GM23248 (cell line): Measurements from ENCODE around the gene NUTF2. TPM values are rescaled to one million over a fixed set of nuclear protein-coding genes. Genes with fewer than 3 reads are reported as not detected.
"Not testable (repeated sequence)": the region's sequence is repeated elsewhere in the genome, so short reads cannot be mapped to it uniquely, and the experiment has no call there.

ENCODE experiments used
- DNase-seq: peaks from one replicate; pipeline ENCODE4 v3.0.0-alpha.2; 2015
- H2AFZ ChIP-seq: fragments of 200-600 bp; sonication (generic); 2 replicates; pipeline ENCODE4 v1.6.1; 2016; ENCODE audit warnings: antibody characterized with exemption
- H3F3A ChIP-seq: fragments of 200-600 bp; sonication (generic); 2 replicates; pipeline ENCODE4 v1.6.1; 2016; ENCODE audit warnings: mild to moderate bottlenecking, antibody characterized with exemption, mixed run types; ENCODE audit not compliant: insufficient read depth
- H3K27ac ChIP-seq: fragments of 200-600 bp; sonication (generic); 2 replicates; pipeline ENCODE4 v1.5.1; 2016; ENCODE audit warnings: mild to moderate bottlenecking
- H3K27me3 ChIP-seq: fragments of 200-600 bp; sonication (generic); replicated peaks from 2 replicates; pipeline ENCODE4 v1.6.1; 2016; ENCODE audit warnings: mild to moderate bottlenecking; ENCODE audit not compliant: insufficient read depth
- H3K36me3 ChIP-seq: fragments of 200-600 bp; sonication (generic); 2 replicates; pipeline ENCODE4 v1.6.1; 2016; ENCODE audit warnings: low read depth, mild to moderate bottlenecking
- H3K4me1 ChIP-seq: fragments of 200-600 bp; sonication (generic); 2 replicates; pipeline ENCODE4 v1.6.1; 2016; ENCODE audit warnings: mild to moderate bottlenecking; ENCODE audit not compliant: insufficient read depth
- H3K4me2 ChIP-seq: fragments of 200-600 bp; sonication (generic); one replicate; pipeline ENCODE4 v1.6.1; 2016; ENCODE audit warnings: mild to moderate bottlenecking; ENCODE audit not compliant: unreplicated experiment
- H3K4me3 ChIP-seq: fragments of 200-600 bp; sonication (generic); 2 replicates; pipeline ENCODE4 v1.5.1; 2016; ENCODE audit warnings: mild to moderate bottlenecking
- H3K79me2 ChIP-seq: fragments of 200-600 bp; sonication (generic); 2 replicates; pipeline ENCODE4 v1.6.1; 2016; ENCODE audit warnings: mild to moderate bottlenecking; ENCODE audit not compliant: insufficient read depth
- H3K9ac ChIP-seq: fragments of 200-600 bp; sonication (generic); 2 replicates; pipeline ENCODE4 v1.6.1; 2016; ENCODE audit warnings: mild to moderate bottlenecking
- H3K9me2 ChIP-seq: fragments of 200-600 bp; sonication (generic); 2 replicates; pipeline ENCODE4 v1.6.1; 2016; ENCODE audit warnings: mixed run types, mild to moderate bottlenecking, moderate library complexity; ENCODE audit not compliant: insufficient read depth
- H3K9me3 ChIP-seq: fragments of 200-600 bp; sonication (generic); one replicate; pipeline ENCODE4 v1.6.1; 2017; ENCODE audit warnings: low read depth
- H4K20me1 ChIP-seq: fragments of 200-600 bp; sonication (generic); 2 replicates; pipeline ENCODE4 v1.6.0; 2016; ENCODE audit not compliant: insufficient read depth
- EZH2 ChIP-seq: fragments of 200-600 bp; sonication (generic); IDR thresholded peaks from 2 replicates; pipeline ENCODE4 v1.6.1; 2018; ENCODE audit warnings: antibody characterized with exemption, mild to moderate bottlenecking; ENCODE audit not compliant: insufficient read depth, poor library complexity, severe bottlenecking
- EZH2phosphoT487 ChIP-seq: fragments of 200-600 bp; sonication (generic); IDR thresholded peaks from 2 replicates; pipeline ENCODE4 v1.6.1; 2018; ENCODE audit warnings: antibody characterized with exemption, moderate library complexity, mild to moderate bottlenecking, low read depth; ENCODE audit not compliant: insufficient read depth
- WGBS, 2 experiments: methylation state at CpG; one replicate each; pipeline ENCODE4 v1.1.6; 2015 to 2017; ENCODE audit warnings: low lambda C conversion rate in 2 of 2, low coverage in 1 of 2; ENCODE audit errors: missing lambda C conversion rate in 2 of 2; 5-methylcytosine and 5-hydroxymethylcytosine counted together
- in situ Hi-C: fragments of 300-500 bp; cut with MboI; formaldehyde crosslinking; loops from 2 replicates; pipeline ENCODE4 v1.15.0; 2020
- polyA plus RNA-seq: library from polyadenylated mRNA; unstranded; fragments of >200 nt; fragmentation: Nextera tagmentation; extraction: Ambion mirVana; gene quantifications from 2 replicates; pipeline ENCODE4 v1.2.1, GENCODE V29; 2016
- total RNA-seq: library from RNA; depleted of rRNA; stranded (reverse); fragments of >200 nt; shearing (Covaris generic); gene quantifications from 2 replicates; pipeline ENCODE4 v1.2.3, GENCODE V29; 2014

NUTF2 gene
- total and polyA plus RNA-seq, 2 experiments from 2014 or later, result 119 to 280 TPM

DNA sequence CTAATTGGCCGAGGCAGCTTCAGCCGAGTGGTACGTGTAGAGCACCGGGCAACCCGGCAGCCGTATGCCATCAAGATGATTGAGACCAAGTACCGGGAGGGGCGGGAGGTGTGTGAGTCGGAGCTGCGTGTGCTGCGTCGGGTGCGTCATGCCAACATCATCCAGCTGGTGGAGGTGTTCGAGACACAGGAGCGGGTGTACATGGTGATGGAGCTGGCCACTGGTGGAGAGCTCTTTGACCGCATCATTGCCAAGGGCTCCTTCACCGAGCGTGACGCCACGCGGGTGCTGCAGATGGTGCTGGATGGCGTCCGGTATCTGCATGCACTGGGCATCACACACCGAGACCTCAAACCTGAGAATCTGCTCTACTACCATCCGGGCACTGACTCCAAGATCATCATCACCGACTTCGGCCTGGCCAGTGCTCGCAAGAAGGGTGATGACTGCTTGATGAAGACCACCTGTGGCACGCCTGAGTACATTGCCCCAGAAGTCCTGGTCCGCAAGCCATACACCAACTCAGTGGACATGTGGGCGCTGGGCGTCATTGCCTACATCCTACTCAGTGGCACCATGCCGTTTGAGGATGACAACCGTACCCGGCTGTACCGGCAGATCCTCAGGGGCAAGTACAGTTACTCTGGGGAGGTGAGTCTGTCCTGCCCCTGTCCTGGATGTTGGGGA is 62.5 kb downstream of the NUTF2 start:
- Histone ChIP-seq H3K27me3 (no peaks in the 10 kb centered on the region), H3K9me3 (no peaks in the 10 kb centered on the region), H3K79me2 (peaks cover 44% of the 10 kb centered on the region), H3K4me1 (no peaks in the 10 kb centered on the region), H3K4me2 (no peak overlapping the region), H3K27ac (no peak overlapping the region), H2AFZ (no peak overlapping the region), H3K4me3 (no peak overlapping the region), H3K9ac (no peak overlapping the region), H3K9me2 (no peaks in the 10 kb centered on the region), H4K20me1 (no peaks in the 10 kb centered on the region), H3K36me3 (no peaks in the 10 kb centered on the region; the same call in 1 of the 2 replicates), H3F3A (no peaks in the 10 kb centered on the region)
- no peak for TF ChIP-seq EZH2phosphoT487
- TF ChIP-seq EZH2, result no peak
- in situ Hi-C loops, result no loop called here
- no peak for DNase-seq
- WGBS, 2 experiments, result 96% methylated on average over 36 of the region's 36 CpGs

DNA sequence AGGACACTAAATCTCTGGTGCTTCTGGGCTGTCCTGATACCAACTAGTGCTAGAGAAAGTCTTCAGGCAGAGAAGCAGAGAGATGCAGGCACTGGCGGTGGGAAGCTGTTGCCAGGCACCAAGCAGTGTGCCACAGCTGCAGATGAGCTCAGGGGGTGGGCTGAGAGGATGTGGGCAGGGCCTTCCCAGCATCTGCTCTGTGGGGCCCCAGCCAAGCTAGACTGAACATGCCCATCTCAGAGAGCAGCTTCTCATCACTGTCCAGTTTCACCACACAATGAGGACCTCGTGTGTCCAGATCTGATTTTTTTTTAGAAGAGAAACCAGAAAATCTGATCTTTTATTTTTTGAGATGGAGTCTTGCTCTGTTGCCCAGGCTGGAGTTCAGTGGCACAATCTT is 63.4 kb downstream of the NUTF2 start:
- Histone ChIP-seq H3K79me2 (peaks cover 48% of the 10 kb centered on the region), H2AFZ (no peak overlapping the region), H3K27me3 (no peaks in the 10 kb centered on the region), H3K9me2 (no peaks in the 10 kb centered on the region), H3K27ac (no peak overlapping the region), H4K20me1 (no peaks in the 10 kb centered on the region), H3K9me3 (no peaks in the 10 kb centered on the region), H3K36me3 (no peaks in the 10 kb centered on the region; the same call in 1 of the 2 replicates), H3K4me2 (no peak overlapping the region), H3K4me1 (no peaks in the 10 kb centered on the region), H3F3A (no peaks in the 10 kb centered on the region), H3K4me3 (no peak overlapping the region), H3K9ac (no peak overlapping the region)
- TF ChIP-seq EZH2, result no peak
- TF ChIP-seq EZH2phosphoT487, result no peak
- DNase-seq, result peak; percentile 61
- in situ Hi-C loops, result no loop called here
- 25 to 27% methylated on average over 2 of the region's 2 CpGs for WGBS, 2 experiments

DNA sequence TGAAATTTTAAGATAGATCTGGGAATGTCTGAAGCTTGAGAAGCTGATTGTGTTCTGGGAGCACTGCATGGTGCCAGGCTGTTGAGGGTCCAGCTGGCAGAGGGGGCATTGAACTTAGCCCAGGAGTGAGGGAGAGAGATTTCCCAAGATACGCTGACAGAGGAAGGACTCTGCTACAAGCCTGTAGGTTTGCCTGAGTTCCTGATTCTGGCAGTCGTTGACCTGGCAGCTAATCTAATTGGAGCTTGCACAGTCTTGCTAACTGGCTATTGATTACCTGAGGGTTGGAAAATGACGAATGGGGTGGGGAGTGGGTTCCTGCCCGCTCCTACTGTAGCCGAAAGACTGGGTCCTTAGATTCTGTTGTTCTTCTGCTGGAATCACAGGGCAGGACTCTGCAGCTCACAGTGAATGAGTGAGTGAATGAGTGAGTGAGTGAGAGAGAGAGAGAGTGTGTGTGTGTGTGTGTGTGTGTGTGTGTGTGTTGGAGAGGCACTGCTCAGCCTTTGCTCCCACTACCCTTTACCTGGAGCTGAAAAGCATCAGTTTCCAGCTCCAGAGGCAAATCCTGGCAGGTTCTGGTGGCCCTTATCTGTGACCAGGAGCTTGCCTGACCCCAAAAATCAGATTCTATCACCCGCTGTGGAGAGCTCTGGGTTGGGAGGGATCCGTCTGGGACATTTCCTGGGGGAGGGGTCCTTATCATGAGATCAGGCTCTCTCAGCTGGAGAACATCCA is 68.2 kb downstream of the NUTF2 start:
- peaks cover 15% of the 10 kb centered on the region for H3K4me1 ChIP-seq
- peaks cover 69% of the 10 kb centered on the region for H3K79me2 ChIP-seq
- no peaks in the 10 kb centered on the region for H3K27me3 ChIP-seq
- in situ Hi-C loops, result no loop called here
- WGBS, 2 experiments, result 78 to 80% methylated on average over 7 of the region's 7 CpGs
- H3K9me2 ChIP-seq, result no peaks in the 10 kb centered on the region
- no peak overlapping the region for H3K4me2 ChIP-seq
- H3F3A ChIP-seq, result peaks cover 29% of the 10 kb centered on the region
- no peak overlapping the region for H3K4me3 ChIP-seq
- no peaks in the 10 kb centered on the region for H3K36me3 ChIP-seq
- DNase-seq, result no peak
- TF ChIP-seq EZH2phosphoT487 (no peak), EZH2 (no peak)
- H2AFZ ChIP-seq, result no peak overlapping the region
- no peaks in the 10 kb centered on the region for H3K9me3 ChIP-seq
- peaks cover 12% of the 10 kb centered on the region; the same call in 1 of the 2 replicates for H4K20me1 ChIP-seq
- H3K27ac ChIP-seq, result no peak overlapping the region
- no peak overlapping the region for H3K9ac ChIP-seq

DNA sequence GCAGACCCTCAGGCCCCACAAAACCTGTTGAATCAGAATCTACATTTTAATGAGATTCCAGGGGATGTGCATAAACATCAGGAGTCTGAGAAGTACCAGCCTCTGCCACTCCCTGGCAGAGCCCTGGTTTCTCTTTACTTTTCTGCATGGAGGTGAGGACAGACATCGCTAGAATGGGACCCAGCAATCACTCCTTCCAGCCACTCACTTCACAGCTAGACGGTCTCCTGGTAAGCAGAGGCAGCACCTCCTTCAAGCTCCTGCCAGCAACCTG is 68.7 kb downstream of the NUTF2 start:
- H3K4me2 ChIP-seq, H3K36me3 ChIP-seq, in situ Hi-C loops, H3K9me3 ChIP-seq, H3K9ac ChIP-seq, DNase-seq, H3K9me2 ChIP-seq, H2AFZ ChIP-seq, H3K27ac ChIP-seq, H3K4me3 ChIP-seq, H3K27me3 ChIP-seq: not testable (repeated sequence)
- Histone ChIP-seq H3K4me1 (peaks cover 15% of the 10 kb centered on the region), H3F3A (peaks cover 29% of the 10 kb centered on the region), H3K79me2 (peaks cover 69% of the 10 kb centered on the region), H4K20me1 (peaks cover 15% of the 10 kb centered on the region; the same call in 1 of the 2 replicates)
- 50 to 62% methylated on average over 2 of the region's 2 CpGs for WGBS, 2 experiments
